Heart left ventricle (tissue), 16 donors: ENCODE measurements around the gene WRAP73. TPM values are rescaled to one million over a fixed set of nuclear protein-coding genes. Genes with fewer than 3 reads are reported as not detected.

ENCODE experiments used
- ATAC-seq, 4 donors: fragments of 200-7000 bp; cut with Tn5 transposase; one replicate each; pipeline ENCODE4 v1.9.1; 2020 to 2022; ENCODE audit warnings: moderate library complexity in 4 of 4, mild to moderate bottlenecking in 3 of 4, moderate number of reproducible peaks in 1 of 4
- DNase-seq, 5 donors: peaks; one replicate each; pipeline ENCODE4 v3.0.0-alpha.2; 2020
- H3K27ac ChIP-seq, 12 donors: fragments of 200-600 bp; sonication (generic) in 4 of 12; one replicate each; pipeline versions ENCODE4 v1.5.0 to v1.8.0; 2016 to 2022; ENCODE audit warnings: mild to moderate bottlenecking in 2 of 12
- H3K27me3 ChIP-seq, 9 donors: fragments of 200-600 bp; sonication (generic) in 2 of 9; one replicate each; pipeline versions ENCODE4 v1.5.1 to v1.8.0; 2016 to 2022; ENCODE audit warnings: mild to moderate bottlenecking in 3 of 9
- H3K36me3 ChIP-seq, 9 donors: fragments of 200-600 bp; sonication (generic) in 2 of 9; one replicate each; pipeline versions ENCODE4 v1.5.0 to v1.8.0; 2018 to 2022; ENCODE audit warnings: mild to moderate bottlenecking in 2 of 9
- H3K4me1 ChIP-seq, 12 donors: fragments of 200-600 bp; sonication (generic) in 4 of 12; one replicate each; pipeline versions ENCODE4 v1.5.0 to v1.8.0; 2016 to 2022; ENCODE audit warnings: mild to moderate bottlenecking in 3 of 12
- H3K4me3 ChIP-seq, 12 donors: fragments of 200-600 bp; sonication (generic) in 4 of 12; one replicate each; pipeline versions ENCODE4 v1.5.0 to v1.8.0; 2017 to 2022; ENCODE audit warnings: mild to moderate bottlenecking in 9 of 12, moderate library complexity in 4 of 12
- H3K9me3 ChIP-seq, 12 donors: fragments of 200-600 bp; sonication (generic) in 4 of 12; one replicate each; pipeline versions ENCODE4 v1.5.0 to v1.8.0; 2016 to 2022; ENCODE audit warnings: mild to moderate bottlenecking in 1 of 12
- CTCF ChIP-seq, 12 donors: fragments of 200-600 bp; sonication (generic) in 4 of 12; IDR thresholded peaks; one replicate each; pipeline versions ENCODE4 v1.5.0 to v1.8.0; 2018 to 2022; ENCODE audit warnings: antibody characterized with exemption in 12 of 12, mild to moderate bottlenecking in 5 of 12
- POLR2A ChIP-seq, 2 donors: fragments of 450-650 bp; IDR thresholded peaks; one replicate each; pipeline ENCODE4 v1.6.1; 2017; ENCODE audit warnings: antibody characterized with exemption in 2 of 2, mild to moderate bottlenecking in 2 of 2, moderate library complexity in 2 of 2
- WGBS, 4 donors: extraction: QIAGEN DNeasy Blood & Tissue Kit in 2 of 4; methylation state at CpG; one replicate each; pipeline versions ENCODE4 v1.1.5 to v1.1.7; 2013 to 2018; 5-methylcytosine and 5-hydroxymethylcytosine counted together
- intact Hi-C, 10 donors: fragments of 100-400 bp; cut with DNase I; formaldehyde crosslinking; loops; one replicate each; pipeline versions ENCODE4 v1.11.1 to v1.14.2; 2022
- polyA plus RNA-seq, 2 donors: library from polyadenylated mRNA; stranded (reverse); fragments of 200-250 nt; gene quantifications; one replicate each; pipeline ENCODE4 v1.2.3, GENCODE V29; 2013
- total RNA-seq, 9 donors: library from RNA; depleted of rRNA in 2 of 9; stranded (reverse); fragments of >200 nt in 2 of 9; fragmentation: NEBNext Ultra II Directional in 3 of 9; extraction: Animal tissue kit (Norgen Biotek cat#: 25700) in 3 of 9; gene quantifications; one replicate each; pipeline versions ENCODE4 v1.1.0 to v1.2.4, GENCODE V29; 2016 to 2023
- donor health status: ischemic (EF 13 %, LVEDD 7.1; RV severe dilation, severe dysfunction).
- donor health status: healthy with polysubstance abuse.
- donor health status: DM: no; HTN: yes; CAD: no.
- donor health status: DM: no; HTN: no; CAD: no.
- donor health status: ischemic (EF 25% LVEDD 6.9; RV normal size, moderate dysfunction).
- donor health status: ischemic (EF 25% LVEDD 5.7; RV mildly dilated, moderate dysfunction).
- donor health status: healthy.
- donor health status: DM: yes; HTN: yes; CAD: no.
- donor health status: ischemic (EF 35%, LVEDD 5.7; RV mildly dilated, moderate dysfunction).
- donor health status: nonischemic (EF 11% LVEDD 7.7; RV severe dilation, severe dysfunction).
- donor health status: DM: yes; HTN: yes; CAD: no.
- donor health status: PGD.
- donor health status: ischemic (EF 29% LVEDD 5.4; RV normal size, mild dysfunction).
- donor health status: nonischemic (EF 23%, LVEDD 6.1; RV moderate dilation, normal function).

Gene WRAP73
- total and polyA plus RNA-seq, 11 donors, result 8.5 to 21.6 (median 11.3) TPM

GRCh38 chr1:3614755-3615742, 34.9 kb downstream of the WRAP73 start:
- intact Hi-C loops, result loop anchor here in 5 of 10 donors (1.0 to 5.0 kb wide), 3 partner anchors 48 to 163 kb away; partner anchors contain the start of gene ARHGEF16 (in 3 of the 5)
- DNase-seq, result no peak
- H3K4me3 ChIP-seq, result no peak overlapping the region
- WGBS, 4 donors, result 48 to 59% (median 53%) methylated on average over 19 to 20 of the region's 20 CpGs
- peak; percentile 36 to 62 (median 53) for TF ChIP-seq CTCF (IDR thresholded peaks at IDR 0.05)
- TF ChIP-seq POLR2A (IDR thresholded peaks at IDR 0.05), result no peak
- ATAC-seq, result no peak
- H3K9me3 ChIP-seq, result no peaks in the 10 kb centered on the region
- peaks cover 9 to 31% (median 18%) of the 10 kb centered on the region in 9 donors for H3K27me3 ChIP-seq
- H3K27ac ChIP-seq, result no peak overlapping the region
- H3K36me3 ChIP-seq, result no peaks in the 10 kb centered on the region
- peaks cover 0 to 26% (median 17%) of the 10 kb centered on the region in 12 donors for H3K4me1 ChIP-seq

DNA sequence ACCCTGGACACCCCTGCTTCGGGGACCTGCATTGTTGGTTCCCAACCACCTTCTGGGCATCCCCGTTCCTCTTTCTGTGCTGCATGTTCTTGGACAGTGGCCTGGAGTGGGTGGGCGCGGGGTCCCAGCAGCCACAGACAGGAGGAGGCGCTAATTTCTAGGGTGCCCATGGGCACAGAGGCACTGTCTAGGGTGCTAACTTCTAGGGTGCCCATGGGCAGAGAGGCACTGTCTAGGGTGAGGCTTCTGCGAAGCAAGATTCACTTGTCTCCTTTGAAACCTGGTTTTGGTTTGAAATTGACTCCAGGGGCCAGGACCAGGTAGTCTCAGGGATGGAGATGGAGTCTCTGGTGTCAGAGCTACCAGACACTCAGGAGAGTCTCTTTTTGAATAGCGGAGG, 37.8 kb downstream of the WRAP73 start:
- Histone ChIP-seq H3K9me3 (no peaks in the 10 kb centered on the region), H3K27ac (no peak overlapping the region), H3K4me3 (peak overlapping the region in 6 of 12 donors; percentile 39 to 55 (median 49)), H3K27me3 (peaks cover 13 to 60% (median 28%) of the 10 kb centered on the region in 9 donors), H3K36me3 (no peaks in the 10 kb centered on the region), H3K4me1 (peaks cover 0 to 22% (median 10%) of the 10 kb centered on the region in 12 donors)
- ATAC-seq (no peak), DNase-seq (no peak)
- 57 to 87% (median 71%) methylated on average over 4 to 7 of the region's 7 CpGs for WGBS, 4 donors
- TF ChIP-seq POLR2A (IDR thresholded peaks at IDR 0.05) (no peak), CTCF (IDR thresholded peaks at IDR 0.05) (no peak)
- intact Hi-C loops, result no loop called here

DNA sequence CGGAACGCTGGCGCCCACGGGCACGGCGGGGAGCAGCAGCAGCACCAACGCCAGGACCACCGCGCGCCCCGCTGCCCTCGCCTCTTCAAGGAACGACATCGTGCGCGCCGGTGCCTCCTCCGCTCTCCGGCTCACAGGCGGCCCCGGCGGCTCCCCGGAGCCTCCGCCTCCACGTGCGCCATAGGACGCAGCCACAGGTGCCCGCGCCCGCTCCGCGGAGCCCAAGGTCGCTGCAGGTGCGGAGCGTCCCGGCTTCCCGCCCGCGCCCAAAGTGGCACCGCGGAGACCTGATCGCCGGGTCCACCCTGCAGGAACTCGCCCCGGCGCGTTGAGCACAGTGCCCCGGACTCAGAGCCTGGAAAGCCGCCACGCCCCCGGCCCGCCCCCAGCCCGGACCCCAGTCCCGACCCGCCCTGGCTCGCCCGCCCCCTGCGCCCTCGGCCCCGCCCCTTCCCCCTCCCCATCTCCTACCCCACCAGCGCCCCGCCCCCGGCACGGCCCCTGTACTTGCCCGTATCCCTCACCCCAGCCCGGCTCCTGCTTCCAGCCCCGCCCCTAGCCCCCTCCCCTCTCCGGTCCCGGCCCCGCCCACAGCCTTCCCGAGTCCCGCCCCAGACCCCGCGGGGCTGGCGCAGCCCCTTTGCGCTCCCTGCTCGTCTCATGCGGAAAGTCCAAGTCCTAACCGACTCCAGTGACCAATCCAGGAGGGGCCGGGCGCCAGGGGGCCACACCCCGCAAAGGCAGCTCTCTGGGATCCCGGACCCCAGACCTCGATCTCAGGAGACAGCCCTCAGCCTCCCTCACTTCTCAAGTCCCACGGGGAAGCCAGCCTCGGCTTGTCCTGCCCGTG, 38.5 kb downstream of the WRAP73 start, which contains the start of gene MEGF6:
TSS of gene MEGF6 (minus strand) at position 339 of the 850 bp plus-strand sequence. CDS start at position 99, 240 bp downstream.
- H3K27me3 ChIP-seq, result peaks cover 13 to 61% (median 28%) of the 10 kb centered on the region in 9 donors
- no peak within 1 kb of the TSS for H3K27ac ChIP-seq
- DNase-seq, result peak; percentile 65 to 86 (median 68)
- WGBS, 4 donors, result 1 to 2% (median 1%) methylated on average over 23 to 87 of the region's 87 CpGs
- H3K4me3 ChIP-seq, result peak within 1 kb of the TSS; percentile 11 to 55 (median 44)
- peaks cover 0 to 22% (median 10%) of the 10 kb centered on the region in 12 donors for H3K4me1 ChIP-seq
- ATAC-seq, result peak; percentile 38 to 85 (median 60)
- TF ChIP-seq POLR2A (IDR thresholded peaks at IDR 0.05), result no peak
- no peak for TF ChIP-seq CTCF (IDR thresholded peaks at IDR 0.05)
- intact Hi-C loops, result no loop called here
- H3K9me3 ChIP-seq, result no peaks in the 10 kb centered on the region
- H3K36me3 ChIP-seq, result no peaks in the 10 kb centered on the region
